ENCODE measurements around the gene CARF.
"Not testable (repeated sequence)": the region's sequence is repeated elsewhere in the genome, so short reads cannot be mapped to it uniquely, and the experiment has no call there.

The CARF gene

GRCh38 chr2:202933958-202934357 lies 21.9 kb downstream of the CARF start:
- no peak for DNase-seq (ENCODE audit: low spot score)

DNA sequence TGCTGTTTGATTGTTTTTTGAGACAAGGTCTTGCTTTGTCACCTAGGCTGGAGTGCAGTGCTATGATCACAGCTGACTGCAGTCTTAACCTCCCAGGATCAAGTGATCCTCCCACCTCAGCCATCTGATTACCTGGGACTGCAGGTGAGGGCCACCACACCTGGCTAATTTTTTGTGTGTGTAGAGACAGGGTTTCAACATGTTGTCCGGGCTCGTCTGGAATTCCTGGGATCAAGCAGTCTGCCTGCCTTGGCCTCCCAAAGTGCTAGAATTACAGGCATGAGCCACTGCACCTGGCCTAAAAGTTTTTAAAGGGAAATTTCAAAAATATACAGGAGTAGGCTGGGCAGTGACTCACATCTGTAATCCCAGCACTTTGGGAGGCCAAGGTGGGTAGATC lies 22.4 kb downstream of the CARF start:
- DNase-seq (ENCODE audit: low spot score), result no peak

DNA sequence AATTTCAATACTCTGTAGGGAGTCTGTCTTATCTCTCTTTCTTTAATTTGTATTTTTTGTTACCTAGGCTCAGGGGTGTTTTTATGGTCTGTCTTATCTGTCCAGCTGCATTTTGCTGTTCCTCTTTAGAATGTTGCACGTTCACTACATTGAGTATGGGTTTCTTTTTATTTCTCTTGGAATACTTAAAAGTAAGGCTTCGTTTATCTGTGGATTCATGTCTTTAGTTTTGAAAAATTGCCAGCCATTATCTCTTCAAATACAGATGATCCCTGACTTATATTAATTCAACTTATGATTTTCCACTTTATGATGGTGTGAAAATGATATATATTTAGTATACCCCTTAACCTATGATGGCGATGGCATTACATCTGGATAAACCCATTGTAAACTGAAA lies 26.9 kb downstream of the CARF start:
- no peak for DNase-seq (ENCODE audit: low spot score)

DNA sequence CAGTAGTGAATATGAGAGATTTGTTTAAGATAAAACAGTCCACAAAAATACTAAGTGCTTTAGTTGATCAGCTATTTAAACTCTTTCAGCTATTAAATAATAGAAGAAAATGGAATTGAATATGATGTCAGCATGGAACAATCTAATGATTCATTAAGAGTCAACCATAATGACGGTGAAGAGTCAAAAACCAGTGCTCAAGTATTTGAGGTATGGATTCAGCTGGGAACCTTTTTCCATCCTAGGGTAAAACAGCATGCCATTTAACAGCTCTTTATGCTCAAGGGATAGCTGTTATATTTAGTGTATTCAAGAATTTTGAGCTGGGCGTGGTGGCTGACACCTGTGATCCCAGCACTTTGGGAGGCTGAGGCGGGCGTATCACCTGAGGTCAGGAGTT lies 29.7 kb downstream of the CARF start:
- no peak for DNase-seq (ENCODE audit: low spot score)

DNA sequence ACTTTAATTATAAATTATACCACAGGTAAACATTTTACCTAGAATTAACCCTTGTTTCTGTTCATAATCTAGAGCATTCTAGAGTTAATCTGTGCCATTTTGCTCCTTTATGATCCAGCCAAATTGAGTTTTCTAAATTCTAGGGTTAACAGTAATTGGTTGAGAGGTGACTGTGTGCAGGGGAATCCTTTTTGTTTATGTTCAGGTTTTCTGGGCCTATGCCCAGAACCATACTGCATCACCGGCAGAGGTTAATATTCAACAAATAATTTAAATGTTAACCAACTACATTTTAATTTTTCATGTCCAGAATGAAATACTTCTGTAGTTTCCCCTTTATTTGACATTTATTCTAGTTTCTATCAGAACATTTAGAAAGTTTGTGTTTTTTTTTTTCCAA lies 32.3 kb downstream of the CARF start:
- no peak for DNase-seq (ENCODE audit: low spot score)

GRCh38 chr2:202944816-202945215 lies 32.7 kb downstream of the CARF start:
- DNase-seq (ENCODE audit: low spot score), result no peak

DNA sequence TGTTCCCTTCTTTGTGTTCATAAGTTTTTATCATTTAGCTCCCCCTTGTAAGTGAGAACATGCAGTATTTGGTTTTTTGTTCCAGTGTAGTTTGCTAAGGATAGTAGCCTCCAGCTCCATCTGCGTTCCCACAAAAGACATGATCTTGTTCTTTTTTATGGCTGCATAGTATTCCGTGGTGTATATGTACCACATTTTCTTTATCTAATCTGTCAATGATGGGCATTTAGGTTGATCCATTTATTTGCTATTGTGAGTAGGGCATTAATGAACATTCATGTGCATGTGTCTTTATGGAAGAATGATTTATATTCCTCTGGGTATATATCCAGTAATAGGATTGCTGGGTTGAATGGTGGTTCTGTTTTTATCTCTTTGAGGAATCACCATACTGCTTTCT lies 33.4 kb downstream of the CARF start:
- DNase-seq (ENCODE audit: low spot score), result no peak

GRCh38 chr2:202949333-202949732 lies 37.3 kb downstream of the CARF start:
- not testable (repeated sequence) for DNase-seq (ENCODE audit: low spot score)

DNA sequence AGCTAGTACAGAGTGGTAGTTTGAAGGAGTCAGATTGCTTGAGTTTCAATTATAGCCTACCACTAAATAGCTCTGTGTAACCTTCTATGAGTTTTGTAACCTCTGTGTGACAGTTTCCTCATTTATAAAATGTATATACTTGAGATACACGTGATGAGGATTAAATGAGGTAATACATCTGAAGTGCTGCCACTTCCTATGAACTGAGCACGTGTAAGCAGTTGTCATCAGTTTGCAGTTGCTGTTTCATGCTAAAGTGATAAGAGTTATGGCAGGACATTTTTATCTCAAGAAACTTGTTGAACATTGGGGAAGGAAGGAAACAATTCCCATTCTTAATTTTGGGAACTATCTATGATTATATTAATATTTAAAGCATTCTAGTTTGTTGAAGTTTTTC lies 38.5 kb downstream of the CARF start:
- no peak for DNase-seq (ENCODE audit: low spot score)

DNA sequence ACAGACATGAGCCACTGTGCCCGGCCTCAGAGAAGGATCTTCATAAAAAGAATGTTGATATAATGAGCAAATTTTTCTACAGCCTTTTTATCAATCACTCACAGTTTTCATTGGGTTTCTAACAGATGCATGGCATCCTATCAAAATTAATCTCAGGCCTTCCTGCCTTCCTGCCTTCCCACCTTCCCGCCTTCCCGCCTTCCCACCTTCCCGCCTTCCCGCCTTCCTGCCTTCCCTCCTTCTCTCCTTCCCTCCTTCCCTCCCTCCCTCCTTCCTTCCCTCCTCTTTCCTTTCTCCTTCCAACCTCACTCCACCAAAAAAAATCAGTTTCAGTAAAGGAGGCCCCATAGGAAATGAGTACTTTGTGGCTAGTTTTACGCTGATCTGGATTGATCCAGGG lies 48.4 kb downstream of the CARF start:
- no peak for DNase-seq (ENCODE audit: low spot score)

DNA sequence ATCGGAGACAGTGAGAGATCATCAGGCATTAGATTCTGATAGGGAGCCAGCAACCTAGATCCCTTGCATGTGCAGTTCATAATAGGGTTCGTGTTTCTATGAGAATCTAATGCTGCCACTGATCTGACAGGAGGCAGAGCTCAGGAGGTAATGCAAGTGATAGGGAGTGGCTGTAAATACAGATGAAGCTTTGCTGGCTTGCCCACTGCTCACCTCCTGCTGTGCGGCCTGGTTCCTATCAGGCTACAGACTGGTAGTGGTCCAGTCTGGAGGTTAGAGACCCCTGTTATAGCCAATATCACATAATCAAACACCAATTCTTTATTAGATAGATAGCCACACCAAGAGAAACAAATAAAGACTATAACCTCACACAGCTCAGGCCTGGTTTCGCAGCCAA lies 51.6 kb downstream of the CARF start:
- no peak for DNase-seq (ENCODE audit: low spot score)

DNA sequence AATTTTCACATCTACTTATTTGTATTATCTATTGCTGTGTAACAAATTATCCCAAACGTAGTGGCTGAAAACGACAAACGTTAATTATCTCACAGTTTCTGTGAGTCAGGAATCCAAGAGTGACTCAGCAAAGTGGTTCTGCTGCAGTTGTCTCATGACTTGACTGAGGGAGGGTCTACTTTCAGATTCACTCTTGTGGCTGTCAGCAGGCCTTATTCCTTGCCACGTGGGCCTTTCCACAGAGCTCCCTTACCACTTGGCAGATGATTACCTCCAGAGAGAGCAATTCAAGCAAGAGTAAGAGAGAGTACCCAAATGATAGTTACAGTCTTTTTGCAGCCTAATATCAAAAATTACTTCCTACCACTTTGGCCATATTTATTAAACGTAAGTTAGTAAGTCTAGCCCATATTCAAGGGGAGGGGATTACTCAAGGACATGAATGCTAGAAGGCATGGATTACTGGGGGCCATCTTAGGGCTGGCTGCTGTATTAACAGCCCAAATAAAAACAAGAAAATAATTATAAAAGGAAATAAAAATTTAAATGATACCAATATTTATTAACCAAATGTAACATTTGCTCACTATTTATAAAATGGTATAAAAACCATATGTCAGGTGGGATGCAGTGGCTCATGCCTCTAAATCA lies 53.9 kb downstream of the CARF start:
- DNase-seq (ENCODE audit: low spot score), result no peak

GRCh38 chr2:202969404-202969803 lies 57.3 kb downstream of the CARF start:
- DNase-seq (ENCODE audit: low spot score), result not testable (repeated sequence)

- DNase-seq (ENCODE audit: low spot score), result no peak
Observed at GRCh38 chr2:202976809-202977208, 64.7 kb downstream of the CARF start.

DNA sequence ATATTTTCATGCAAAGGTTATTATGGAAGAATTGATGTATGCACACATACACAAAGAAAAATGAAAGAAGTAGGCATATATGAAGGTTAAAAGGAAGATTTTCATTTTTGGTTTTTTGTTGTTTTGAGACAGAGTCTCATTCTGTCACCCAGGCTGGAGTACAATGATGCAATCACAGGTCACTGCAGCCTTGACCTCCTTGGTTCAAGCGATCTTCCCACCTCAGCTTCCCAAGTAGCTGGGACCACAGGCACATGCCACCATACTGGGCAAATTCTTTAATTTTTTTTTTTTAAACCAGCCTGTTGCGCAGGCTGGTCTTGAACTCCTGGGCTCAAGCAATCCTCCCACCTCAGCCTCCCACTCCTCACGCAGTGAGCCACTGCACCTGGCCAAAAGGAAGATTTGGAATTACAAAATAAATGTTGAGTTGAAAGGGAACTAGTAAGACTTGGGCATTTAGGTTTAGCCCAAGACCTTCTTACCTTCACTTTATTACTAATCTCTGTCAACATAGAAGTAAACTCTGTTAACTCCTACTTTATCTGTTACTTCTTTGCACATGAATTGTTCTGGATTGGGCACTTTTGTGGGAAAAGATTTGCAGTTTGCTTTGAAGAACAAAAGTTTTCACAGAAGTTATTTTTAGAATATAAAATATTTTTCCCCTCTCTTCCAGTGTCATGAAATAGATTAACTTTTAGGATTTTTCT lies 70.9 kb downstream of the CARF start:
- no peak for DNase-seq (ENCODE audit: low spot score)

GRCh38 chr2:202989749-202990148 lies 77.7 kb downstream of the CARF start:
- no peak for DNase-seq (ENCODE audit: low spot score)

DNA sequence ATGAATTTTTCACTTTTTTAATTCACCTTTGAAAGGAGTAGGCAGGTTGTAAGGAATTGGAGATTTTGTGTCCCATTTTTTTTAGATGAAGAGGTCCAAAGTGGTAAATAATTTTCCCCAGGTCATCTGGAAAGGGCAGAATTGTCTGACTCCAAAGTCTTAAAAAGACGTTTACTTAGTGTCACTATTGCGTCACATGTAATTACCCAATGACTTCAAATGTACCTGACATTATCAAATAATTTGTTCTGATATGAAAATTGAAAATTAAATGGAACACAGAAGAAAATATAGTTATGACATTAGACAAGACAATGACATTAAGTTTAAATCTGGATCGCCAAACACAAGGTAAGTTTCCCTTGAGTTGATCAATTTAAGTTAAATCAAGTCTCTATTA lies 78.4 kb downstream of the CARF start:
- no peak for DNase-seq (ENCODE audit: low spot score)

DNA sequence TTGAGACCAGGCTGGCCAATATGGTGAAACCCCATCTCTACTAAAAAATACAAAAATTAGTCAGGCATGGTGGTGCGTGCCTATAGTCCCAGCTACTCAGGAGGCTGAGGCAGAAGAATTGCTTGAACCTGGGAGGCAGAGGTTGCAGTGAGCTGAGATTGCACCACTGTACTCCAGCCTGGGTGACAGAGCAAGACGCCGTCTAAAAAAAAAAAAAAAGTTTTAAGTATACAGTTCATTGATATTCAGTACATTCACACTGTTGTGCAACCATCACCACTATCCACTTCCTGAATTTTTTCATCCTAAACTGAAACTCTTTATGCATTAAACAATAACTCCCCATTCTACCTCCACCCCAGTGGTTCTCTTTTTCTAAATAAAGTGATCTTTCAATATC lies 85.0 kb downstream of the CARF start:
- not testable (repeated sequence) for DNase-seq (ENCODE audit: low spot score)

DNA sequence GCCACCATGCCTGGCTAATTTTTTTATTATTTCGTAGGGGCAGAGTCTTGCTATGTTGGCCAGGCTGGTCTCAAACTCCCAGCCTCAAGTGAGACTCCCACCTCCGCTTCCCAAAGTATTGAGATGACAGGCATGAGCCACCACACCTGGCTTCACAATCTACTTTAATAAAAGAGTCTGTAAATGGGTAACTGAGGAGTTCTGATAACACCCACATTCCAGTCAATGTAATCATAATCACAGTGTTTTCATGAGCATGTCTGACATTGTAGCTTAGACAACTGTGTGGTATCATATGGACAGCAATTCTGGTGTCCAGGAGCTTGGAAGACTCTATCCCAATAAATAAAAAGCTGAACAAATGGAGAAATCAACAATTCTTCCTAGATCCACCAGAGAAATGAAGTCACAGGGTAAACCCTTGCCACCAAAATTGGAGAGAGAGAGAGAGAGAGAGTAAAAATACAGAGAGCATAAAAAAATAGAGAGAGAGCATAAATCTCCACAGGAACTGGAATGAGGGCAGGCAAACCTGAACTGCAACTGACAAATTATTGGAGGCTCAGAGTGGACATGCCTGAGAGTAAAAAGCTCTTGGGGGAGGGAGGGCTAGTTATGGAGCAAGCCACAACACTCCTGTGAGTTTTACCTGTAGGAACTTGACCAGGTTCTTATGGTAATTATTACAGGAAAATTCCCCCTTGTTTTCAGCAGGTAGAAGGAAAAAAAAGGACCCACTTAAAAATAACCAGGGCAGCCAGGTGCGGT lies 90.2 kb downstream of the CARF start:
- DNase-seq (ENCODE audit: low spot score), result no peak

GRCh38 chr2:203003716-203004115 lies 91.6 kb downstream of the CARF start:
- no peak for DNase-seq (ENCODE audit: low spot score)

- DNase-seq (ENCODE audit: low spot score), result peak; percentile 97
Observed at GRCh38 chr2:203014456-203015199, 102.6 kb downstream of the CARF start, which contains the start of gene NBEAL1. Gene NBEAL1, plus strand, starts transcription at chr2:203014875. Its CDS starts 1,510 bp downstream, at chr2:203016385.

DNA sequence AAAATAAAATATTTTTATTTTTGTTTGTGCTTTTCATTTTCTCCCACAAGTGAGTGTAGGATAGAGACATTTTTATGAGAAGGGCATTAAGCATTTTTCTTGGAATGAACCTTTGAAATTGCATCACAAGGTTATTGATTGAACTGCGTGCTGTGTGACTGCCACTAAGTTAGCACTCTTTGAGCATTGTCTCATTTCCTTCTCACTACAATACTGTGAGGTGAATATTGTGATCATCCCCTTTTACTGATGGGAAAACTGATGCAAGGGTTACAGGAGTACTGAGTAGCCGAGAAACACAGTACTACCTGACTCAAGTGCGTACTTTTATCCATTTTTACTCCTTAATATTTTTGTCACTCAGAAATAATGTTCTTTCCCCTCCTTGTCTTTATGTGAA lies 104.6 kb downstream of the CARF start:
- DNase-seq (ENCODE audit: low spot score), result no peak

All from CD4-positive, alpha-beta T cell treated with Interleukin-15 for 4 hours (primary cell).